Muscle layer of colon (tissue), 2 donors: ENCODE measurements around the gene NUP210L.
A peak's percentile ranks its signal among the peaks of the same experiment; 100 is the strongest.
"Not testable (repeated sequence)": the region's sequence is repeated elsewhere in the genome, so short reads cannot be mapped to it uniquely, and the experiment has no call there.

Experiments used
- H3K27ac ChIP-seq: one replicate; pipeline ENCODE4 v1.7.0; 2013; ENCODE audit warnings: low read depth, mild to moderate bottlenecking, low read length, moderate library complexity
- H3K27me3 ChIP-seq, 2 donors: one replicate each; pipeline ENCODE4 v1.7.0; 2013; ENCODE audit warnings: low read length in 2 of 2, mild to moderate bottlenecking in 2 of 2; ENCODE audit not compliant: insufficient read depth in 2 of 2, control insufficient read depth in 1 of 2
- H3K36me3 ChIP-seq: one replicate; pipeline ENCODE4 v1.7.0; 2013; ENCODE audit warnings: mild to moderate bottlenecking, low read length; ENCODE audit not compliant: insufficient read depth
- H3K4me1 ChIP-seq: one replicate; pipeline ENCODE4 v1.7.0; 2013; ENCODE audit warnings: mild to moderate bottlenecking, low read length; ENCODE audit not compliant: insufficient read depth
- H3K4me3 ChIP-seq, 2 donors: one replicate each; pipeline ENCODE4 v1.7.0; 2013; ENCODE audit warnings: low read length in 2 of 2, low read depth in 1 of 2, mild to moderate bottlenecking in 1 of 2, moderate library complexity in 1 of 2
- H3K9ac ChIP-seq: one replicate; pipeline ENCODE4 v1.7.0; 2013; ENCODE audit warnings: low read length
- H3K9me3 ChIP-seq: one replicate; pipeline ENCODE4 v1.7.0; 2013; ENCODE audit warnings: mild to moderate bottlenecking, low read length
- donor health status: abdominal sarcoma.
- donor health status: Adenocarcinoma of cecum.

NUP210L gene

GRCh38 chr1:153987621-153988020, 167.3 kb downstream of the NUP210L start:
- Histone ChIP-seq H3K27me3 (no peaks in the 10 kb centered on the region), H3K9ac (no peak overlapping the region), H3K4me1 (peaks cover 37% of the 10 kb centered on the region), H3K27ac (no peak overlapping the region), H3K9me3 (no peaks in the 10 kb centered on the region), H3K36me3 (peaks cover 18% of the 10 kb centered on the region), H3K4me3 (no peak overlapping the region)

- Histone ChIP-seq H3K27ac (peak within 1 kb of the TSS; percentile 91), H3K9ac (peak within 1 kb of the TSS; percentile 88), H3K36me3 (peaks cover 20% of the 10 kb centered on the region), H3K4me1 (peaks cover 24% of the 10 kb centered on the region), H3K9me3 (no peaks in the 10 kb centered on the region), H3K4me3 (peak within 1 kb of the TSS; percentile 58 to 85), H3K27me3 (no peaks in the 10 kb centered on the region)
These were observed 168.7 kb downstream of the NUP210L start, which contains the start of gene RAB13 for GRCh38 chr1:153985941-153986761. RAB13 (minus strand) TSS chr1:153986339; CDS start chr1:153986236, 103 bp downstream.

- Histone ChIP-seq H3K36me3 (peaks cover 21% of the 10 kb centered on the region), H3K27me3 (no peaks in the 10 kb centered on the region), H3K4me1 (peaks cover 24% of the 10 kb centered on the region), H3K27ac (peak overlapping the region; percentile 84), H3K9ac (peak overlapping the region; percentile 75), H3K4me3 (peak overlapping the region; percentile 58 to 85), H3K9me3 (no peaks in the 10 kb centered on the region)
These were observed 169.4 kb downstream of the NUP210L start for GRCh38 chr1:153985341-153985912.

- Histone ChIP-seq H3K9me3 (no peaks in the 10 kb centered on the region), H3K9ac (peak overlapping the region; percentile 75), H3K36me3 (peaks cover 21% of the 10 kb centered on the region), H3K27ac (no peak overlapping the region), H3K27me3 (no peaks in the 10 kb centered on the region), H3K4me1 (peaks cover 17% of the 10 kb centered on the region), H3K4me3 (no peak overlapping the region)
These were observed 170.6 kb downstream of the NUP210L start for GRCh38 chr1:153984123-153984894.

DNA sequence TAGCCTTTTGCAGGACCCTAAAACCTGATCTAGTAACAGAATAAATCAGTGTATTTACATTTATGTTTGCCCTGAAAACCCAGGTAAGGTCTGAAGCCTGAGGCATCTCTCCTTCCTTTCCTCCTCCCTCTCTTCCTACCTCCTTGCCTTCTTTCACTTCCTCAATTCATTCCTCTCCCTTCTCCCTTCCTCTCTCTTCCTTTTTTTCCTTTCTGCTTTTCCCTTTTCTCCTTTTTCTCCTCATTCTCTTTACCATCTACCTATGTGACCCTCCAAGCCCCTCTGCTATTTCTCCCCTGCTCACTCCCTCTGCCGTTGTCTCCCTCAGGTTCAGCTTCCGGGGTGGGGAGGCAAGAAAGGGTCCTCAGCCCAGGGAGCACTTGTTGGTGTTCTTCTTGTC, 173.1 kb downstream of the NUP210L start:
- peaks cover 21% of the 10 kb centered on the region for H3K36me3 ChIP-seq
- not testable (repeated sequence) for H3K27ac ChIP-seq, H3K9me3 ChIP-seq, H3K4me3 ChIP-seq, H3K27me3 ChIP-seq, H3K9ac ChIP-seq
- peaks cover 21% of the 10 kb centered on the region for H3K4me1 ChIP-seq

DNA sequence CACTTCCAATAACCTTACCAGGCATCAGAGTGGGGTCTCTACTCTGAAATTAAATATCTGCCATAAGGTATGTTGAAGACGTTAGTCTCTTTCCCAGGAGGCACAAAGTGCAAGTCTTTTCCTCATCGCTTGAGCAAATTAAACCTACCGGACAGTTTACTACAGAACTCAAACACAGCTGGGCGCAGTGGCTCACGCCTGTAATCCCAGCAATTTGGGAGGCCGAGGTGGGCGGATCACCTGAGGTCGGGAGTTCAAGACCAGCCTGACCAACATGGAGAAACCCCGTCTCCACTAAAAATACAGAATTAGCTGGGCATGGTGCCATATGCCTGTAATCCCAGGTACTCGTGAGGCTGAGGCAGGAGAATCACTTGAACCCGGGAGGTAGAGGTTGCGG, 175.8 kb downstream of the NUP210L start:
- not testable (repeated sequence) for H3K27ac ChIP-seq, H3K9me3 ChIP-seq, H3K9ac ChIP-seq, H3K27me3 ChIP-seq, H3K4me3 ChIP-seq
- Histone ChIP-seq H3K4me1 (peaks cover 20% of the 10 kb centered on the region), H3K36me3 (peaks cover 40% of the 10 kb centered on the region)

DNA sequence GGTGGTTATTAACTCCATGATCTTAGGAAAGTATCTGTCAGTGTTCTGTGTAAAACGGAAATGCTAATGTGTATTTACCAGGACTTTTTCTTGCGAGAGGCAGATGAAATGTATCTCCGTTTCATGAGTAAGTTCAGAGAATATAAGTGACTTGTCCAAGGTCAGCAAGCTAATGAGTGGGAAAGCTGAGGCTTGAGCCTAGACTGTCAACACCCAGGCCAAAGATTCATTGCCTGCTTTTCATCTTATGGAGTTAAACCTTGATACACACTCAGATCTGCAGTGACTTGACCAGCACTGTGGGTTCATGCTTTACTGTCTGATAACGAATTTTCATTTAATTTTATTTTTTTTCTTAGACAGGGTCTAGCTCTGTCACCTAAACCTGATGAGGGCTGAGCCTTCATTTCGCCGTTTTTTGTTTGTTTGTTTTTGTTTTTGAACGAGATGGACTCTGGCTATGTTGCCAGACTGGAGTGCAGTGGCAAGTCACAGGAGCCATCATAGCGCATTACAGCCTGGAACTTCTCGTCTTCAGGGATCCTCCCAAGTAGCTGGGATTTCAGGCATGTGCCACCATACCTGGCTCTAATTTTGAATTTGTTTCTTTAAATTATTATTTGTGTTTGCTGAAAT, 176.5 kb downstream of the NUP210L start:
- Histone ChIP-seq H3K36me3 (peaks cover 43% of the 10 kb centered on the region), H3K27ac (peak overlapping the region; percentile 96), H3K4me3 (peak overlapping the region; percentile 86 to 97), H3K4me1 (peaks cover 20% of the 10 kb centered on the region), H3K9me3 (no peaks in the 10 kb centered on the region), H3K9ac (peak overlapping the region; percentile 95), H3K27me3 (no peaks in the 10 kb centered on the region)

DNA sequence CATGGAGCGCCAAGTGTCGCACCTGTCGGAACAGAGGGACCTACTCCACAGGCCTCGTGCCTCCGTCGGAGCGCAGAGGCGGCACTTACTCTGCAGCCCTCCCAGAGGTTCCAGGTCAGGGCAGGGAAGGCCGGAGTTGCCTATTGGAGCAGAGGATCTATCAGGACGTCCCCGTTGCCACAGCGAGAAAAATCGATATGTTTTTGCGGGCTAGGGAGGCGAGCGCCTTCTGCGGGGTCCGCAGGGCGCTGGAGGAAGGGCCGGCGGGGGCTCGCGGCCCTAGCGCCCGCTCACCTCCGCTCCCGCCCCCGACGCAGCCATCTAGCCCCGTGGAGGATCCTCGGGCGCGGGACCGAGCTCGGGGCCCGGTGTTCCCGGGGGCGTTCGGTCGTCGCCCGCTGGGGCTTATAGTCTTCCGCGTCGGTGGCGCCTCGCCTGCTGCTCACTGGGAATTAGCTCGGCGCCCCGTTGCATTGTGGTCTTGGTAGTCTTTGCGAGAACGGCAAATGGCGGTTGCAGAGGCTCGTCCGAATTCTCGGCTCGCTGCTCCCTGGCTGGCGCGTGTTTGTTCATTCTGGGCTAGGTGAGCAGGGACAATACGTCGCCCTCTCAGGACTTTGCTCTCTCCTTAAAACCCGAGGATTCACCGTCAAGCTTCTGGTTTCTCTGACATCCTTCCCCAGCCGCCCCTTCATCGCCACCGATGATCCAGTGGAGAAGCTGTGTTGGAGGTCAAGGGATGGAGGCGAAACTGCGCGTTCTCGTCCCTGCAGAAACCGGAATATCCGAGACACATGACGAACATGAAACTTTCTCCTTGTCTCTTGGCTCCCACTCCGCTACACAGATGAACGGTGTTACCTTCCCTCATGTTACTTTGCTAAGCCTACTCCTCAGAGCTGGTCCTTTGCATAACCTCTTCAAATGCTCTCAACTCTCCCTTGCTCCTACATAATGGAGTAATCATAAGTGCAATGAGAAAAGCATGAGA, 177.3 kb downstream of the NUP210L start, which contains the start of gene JTB:
Gene JTB (minus strand): TSS at position 425 of the 991 bp plus-strand sequence. CDS start 422 bp downstream, at position 3.
- peaks cover 42% of the 10 kb centered on the region for H3K36me3 ChIP-seq
- H3K9ac ChIP-seq, result peak within 1 kb of the TSS; percentile 95
- H3K9me3 ChIP-seq, result no peaks in the 10 kb centered on the region
- peak within 1 kb of the TSS; percentile 96 for H3K27ac ChIP-seq
- H3K27me3 ChIP-seq, result no peaks in the 10 kb centered on the region
- H3K4me3 ChIP-seq, result peak within 1 kb of the TSS; percentile 86 to 97
- H3K4me1 ChIP-seq, result peaks cover 20% of the 10 kb centered on the region

DNA sequence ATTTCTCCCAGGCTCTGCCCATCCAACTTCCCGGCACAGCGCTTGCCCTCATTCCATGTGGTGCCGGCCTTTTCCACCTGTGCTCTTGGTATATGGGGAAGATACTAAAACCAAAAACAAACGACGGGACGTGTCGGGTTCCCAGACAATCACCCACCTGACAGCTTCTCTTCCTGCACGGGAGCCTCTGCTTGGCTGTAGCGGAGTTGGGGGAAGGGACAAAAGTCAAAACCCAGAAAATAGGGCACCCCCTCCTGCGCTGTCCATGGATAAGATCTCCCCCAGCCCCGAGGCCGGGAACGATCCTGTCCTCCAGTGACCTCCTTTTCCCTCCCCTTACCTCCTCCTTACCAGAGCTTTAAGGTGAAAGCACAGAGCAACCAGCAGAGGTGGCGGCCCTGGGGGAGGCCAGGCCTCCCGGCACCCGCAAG, 178.0 kb downstream of the NUP210L start:
- peaks cover 35% of the 10 kb centered on the region for H3K36me3 ChIP-seq
- no peaks in the 10 kb centered on the region for H3K9me3 ChIP-seq
- peaks cover 20% of the 10 kb centered on the region for H3K4me1 ChIP-seq
- H3K4me3 ChIP-seq, result peak overlapping the region; percentile 86 to 97
- H3K27me3 ChIP-seq, result no peaks in the 10 kb centered on the region
- peak overlapping the region; percentile 96 for H3K27ac ChIP-seq
- H3K9ac ChIP-seq, result peak overlapping the region; percentile 95

- Histone ChIP-seq H3K27me3 (no peaks in the 10 kb centered on the region), H3K9ac (no peak overlapping the region), H3K36me3 (peaks cover 30% of the 10 kb centered on the region), H3K4me3 (no peak overlapping the region), H3K9me3 (no peaks in the 10 kb centered on the region), H3K27ac (no peak overlapping the region), H3K4me1 (peaks cover 22% of the 10 kb centered on the region)
These were observed 181.3 kb downstream of the NUP210L start for GRCh38 chr1:153973525-153973924.
